HCT116 (cell line): Measurements from ENCODE around the gene DDRGK1. TPM values are rescaled to one million over a fixed set of nuclear protein-coding genes. Genes with fewer than 3 reads are reported as not detected.

Experiments used
- ATAC-seq: fragments of 200-7000 bp; cut with Tn5 transposase; 2 replicates; pipeline ENCODE4 v1.9.1; 2020; ENCODE audit warnings: mild to moderate bottlenecking, moderate library complexity
- BruUV-seq: library from RNA; stranded (reverse); fragments of 400-500 nt; replicated peaks from 2 replicates; lab custom pipeline; 2021; lab: Mats Ljungman, UMichigan
- CTCF ChIA-PET: fragments of 300-600 bp; sonication (Branson Sonifier 250); formaldehyde crosslinking; loops from one replicate; lab custom pipeline; 2021; ENCODE audit warnings: antibody characterized with exemption; lab: Charles Lee
- POLR2A ChIA-PET: fragments of 300-600, 350-600 bp; sonication (Branson Sonifier 250); formaldehyde crosslinking; loops from one replicate; lab custom pipeline; 2021; ENCODE audit warnings: antibody characterized with exemption; lab: Charles Lee
- RAD21 ChIA-PET, 2 experiments: fragments of 300-600 bp; sonication (Branson Sonifier 250); formaldehyde crosslinking; loops; one replicate each; lab custom pipeline; 2023; ENCODE audit warnings: low total read pairs in 2 of 2; ENCODE audit not compliant: uncharacterized antibody in 2 of 2, unreplicated experiment in 2 of 2, low non-redundant PET in 1 of 2; lab: Charles Lee
- DNase-seq: peaks from one replicate; pipeline ENCODE4 v3.0.0-alpha.2; 2010; ENCODE audit warnings: low read depth, low spot score
- H2AFZ ChIP-seq: fragments of 200-600 bp; shearing (Covaris generic), sonication (generic); 2 replicates; pipeline ENCODE4 v1.6.1; 2017; ENCODE audit warnings: low read depth, mixed run types, mixed read lengths, antibody characterized with exemption, low read length; ENCODE audit not compliant: poor library complexity, severe bottlenecking
- H3K27ac ChIP-seq: 2 replicates; pipeline ENCODE4 v1.5.1; 2012; ENCODE audit warnings: low read depth, low read length
- H3K27me3 ChIP-seq: fragments of 200-600 bp; sonication (generic); 2 replicates; pipeline ENCODE4 v1.6.1; 2016; ENCODE audit warnings: mixed run types, low read length, mixed read lengths; ENCODE audit not compliant: insufficient read depth
- H3K36me3 ChIP-seq, 2 experiments: fragments of 200-500 bp in 1 of 2; fragments of 200-600 bp in 1 of 2; sonication (Bioruptor generic) in 1 of 2; sonication (generic) in 1 of 2; 2 replicates each; pipeline versions ENCODE4 v1.5.1 to v1.6.1; 2014 to 2016; ENCODE audit warnings: low read length in 2 of 2, inconsistent platforms in 1 of 2, mixed read lengths in 1 of 2, mixed run types in 1 of 2; ENCODE audit not compliant: insufficient read depth in 2 of 2, control insufficient read depth in 1 of 2
- H3K4me1 ChIP-seq, 2 experiments: fragments of 200-600 bp in 1 of 2; sonication (generic) in 1 of 2; 2 replicates each; pipeline versions ENCODE4 v1.5.1 to v1.6.1; 2012 to 2017; ENCODE audit warnings: low read length in 2 of 2, inconsistent platforms in 1 of 2, mild to moderate bottlenecking in 1 of 2, mixed read lengths in 1 of 2, mixed run types in 1 of 2, moderate library complexity in 1 of 2; ENCODE audit not compliant: insufficient read depth in 2 of 2, control insufficient read depth in 1 of 2
- H3K4me2 ChIP-seq: fragments of 200-600 bp; sonication (generic); 2 replicates; pipeline ENCODE4 v1.6.1; 2017; ENCODE audit warnings: mixed run types, low read length, mixed read lengths
- H3K4me3 ChIP-seq, 2 experiments: fragments of 200-600 bp in 1 of 2; sonication (generic) in 1 of 2; replicated peaks in 1 of 2; 2 replicates each; pipeline ENCODE4 v1.5.1; 2011 to 2016; ENCODE audit warnings: low read length in 2 of 2, control low read depth in 1 of 2, low read depth in 1 of 2, mild to moderate bottlenecking in 1 of 2, mixed read lengths in 1 of 2, mixed run types in 1 of 2
- H3K79me2 ChIP-seq: fragments of 200-600 bp; sonication (generic); 2 replicates; pipeline ENCODE4 v1.6.1; 2017; ENCODE audit warnings: mild to moderate bottlenecking, mixed run types, low read length, moderate library complexity, mixed read lengths; ENCODE audit not compliant: insufficient read depth
- H3K9ac ChIP-seq: fragments of 200-600 bp; sonication (generic); 2 replicates; pipeline ENCODE4 v1.6.1; 2016; ENCODE audit warnings: low read length, mixed read lengths
- H3K9me2 ChIP-seq: fragments of 200-600 bp; sonication (generic), shearing (Covaris generic); 2 replicates; pipeline ENCODE4 v1.6.1; 2017; ENCODE audit warnings: mixed run types, mild to moderate bottlenecking, moderate library complexity; ENCODE audit not compliant: insufficient read depth
- H3K9me3 ChIP-seq, 2 experiments: fragments of 200-500 bp in 1 of 2; fragments of 200-600 bp in 1 of 2; sonication (Bioruptor generic) in 1 of 2; sonication (generic) in 1 of 2; 2 replicates each; pipeline ENCODE4 v1.6.1; 2014 to 2017; ENCODE audit warnings: low read length in 2 of 2, mixed read lengths in 2 of 2, inconsistent platforms in 1 of 2, low read depth in 1 of 2, mild to moderate bottlenecking in 1 of 2, mixed run types in 1 of 2, moderate library complexity in 1 of 2; ENCODE audit not compliant: control insufficient read depth in 1 of 2, insufficient read depth in 1 of 2
- H4K20me1 ChIP-seq: fragments of 200-600 bp; sonication (generic), shearing (Covaris generic); 2 replicates; pipeline ENCODE4 v1.6.1; 2017; ENCODE audit warnings: mixed run types, mild to moderate bottlenecking, moderate library complexity; ENCODE audit not compliant: insufficient read depth
- ELF1 ChIP-seq: IDR thresholded peaks from 2 replicates; pipeline ENCODE4 v1.6.1; 2012; ENCODE audit warnings: low read depth, borderline replicate concordance
- POLR2A ChIP-seq: IDR thresholded peaks from 2 replicates; pipeline ENCODE4 v1.7.0; 2011; ENCODE audit warnings: borderline replicate concordance; ENCODE audit not compliant: insufficient read depth, insufficient read length; ENCODE audit errors: extremely low read depth
- POLR2AphosphoS5 ChIP-seq: IDR thresholded peaks from 2 replicates; pipeline ENCODE4 v1.6.1; 2011; ENCODE audit warnings: mild to moderate bottlenecking, low read depth, low read length, moderate library complexity
- SIN3A ChIP-seq: IDR thresholded peaks from 2 replicates; pipeline ENCODE4 v1.6.1; 2012; ENCODE audit warnings: low read depth
- SP1 ChIP-seq: IDR thresholded peaks from 2 replicates; pipeline ENCODE4 v1.6.1; 2012; ENCODE audit warnings: low read depth
- SRF ChIP-seq: IDR thresholded peaks from 2 replicates; pipeline ENCODE4 v1.6.1; 2012; ENCODE audit warnings: low read depth
- YY1 ChIP-seq: IDR thresholded peaks from 2 replicates; pipeline ENCODE4 v1.6.1; 2011; ENCODE audit warnings: low read length, low read depth, moderate library complexity, mild to moderate bottlenecking; ENCODE audit not compliant: insufficient replicate concordance; ENCODE audit errors: extremely low read depth
- ZFX ChIP-seq: fragments of 450-650 bp; IDR thresholded peaks from 2 replicates; pipeline ENCODE4 v1.6.1; 2017
- intact Hi-C: fragments of 100-400 bp; cut with micrococcal nuclease; formaldehyde crosslinking; loops from 2 replicates; pipeline ENCODE4 v1.10.0; 2022
- total RNA-seq: library from RNA; stranded (reverse); gene quantifications from one replicate; pipeline ENCODE4 v1.2.1, GENCODE V29; 2021; ENCODE audit not compliant: unreplicated experiment
- TF ChIP-seq, protein P1 (sequence below): IDR thresholded peaks from 2 replicates; pipeline ENCODE4 v1.6.1; 2012; ENCODE audit warnings: low read depth
- TF ChIP-seq, protein P2 (sequence below): IDR thresholded peaks from 2 replicates; pipeline ENCODE4 v1.6.1; 2011; ENCODE audit warnings: mild to moderate bottlenecking, low read length, moderate library complexity; ENCODE audit not compliant: insufficient replicate concordance; ENCODE audit errors: extremely low read depth

DDRGK1 gene
- total RNA-seq, 1 experiment from 2014 or later: 45.8 TPM

DNA sequence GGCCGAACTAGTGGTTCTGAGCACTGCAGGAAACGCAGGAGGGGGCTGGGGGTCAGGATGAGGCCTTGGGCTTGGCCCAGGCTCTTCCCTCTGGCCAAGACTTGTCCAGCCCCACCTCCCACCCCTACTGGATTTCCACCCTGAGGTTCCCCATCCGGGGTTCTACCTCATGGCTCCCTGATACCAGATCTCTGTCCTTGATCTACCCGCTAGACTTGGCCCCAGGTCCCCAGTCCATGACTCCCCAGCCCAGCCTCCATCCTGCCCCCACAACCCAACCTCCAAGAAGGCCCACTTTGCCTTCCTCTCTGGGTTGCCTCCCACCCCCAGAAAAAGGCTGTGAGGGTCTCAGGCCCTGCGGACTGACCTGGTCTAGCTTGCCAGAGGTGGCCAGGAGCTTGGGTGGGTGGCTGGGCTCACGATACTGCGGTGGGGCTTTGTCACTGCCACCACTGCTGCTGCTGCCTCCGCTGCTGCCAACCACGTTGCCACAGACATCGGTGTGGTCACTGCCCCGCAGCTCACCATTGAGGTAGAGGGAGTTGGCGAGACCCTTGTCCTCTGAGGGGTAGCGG is 38.1 kb downstream of the DDRGK1 start:
- Histone ChIP-seq H3K27ac (no peak overlapping the region), H4K20me1 (no peaks in the 10 kb centered on the region), H3K79me2 (no peaks in the 10 kb centered on the region), H3K9me2 (no peaks in the 10 kb centered on the region), H3K4me1 (peaks cover 0 to 4% of the 10 kb centered on the region in 2 experiments; a peak in 1 of 4 replicates), H3K4me3 (no peak overlapping the region), H2AFZ (no peak overlapping the region), H3K27me3 (no peaks in the 10 kb centered on the region), H3K36me3 (no peaks in the 10 kb centered on the region), H3K9ac (no peak overlapping the region), H3K4me2 (no peak overlapping the region), H3K9me3 (no peaks in the 10 kb centered on the region)
- CTCF ChIA-PET: no interaction called here
- RAD21 ChIA-PET: no interaction called here
- no TSS peak for BruUV-seq
- DNase-seq (no peak), ATAC-seq (no peak)
- intact Hi-C loops: no loop called here
- POLR2A ChIA-PET: no interaction called here
- TF ChIP-seq SIN3A (no peak), SRF (no peak), POLR2AphosphoS5 (no peak), ZFX (no peak), POLR2A (no peak), SP1 (no peak), ELF1 (no peak), YY1 (no peak)
- TF ChIP-seq, protein P1, sequence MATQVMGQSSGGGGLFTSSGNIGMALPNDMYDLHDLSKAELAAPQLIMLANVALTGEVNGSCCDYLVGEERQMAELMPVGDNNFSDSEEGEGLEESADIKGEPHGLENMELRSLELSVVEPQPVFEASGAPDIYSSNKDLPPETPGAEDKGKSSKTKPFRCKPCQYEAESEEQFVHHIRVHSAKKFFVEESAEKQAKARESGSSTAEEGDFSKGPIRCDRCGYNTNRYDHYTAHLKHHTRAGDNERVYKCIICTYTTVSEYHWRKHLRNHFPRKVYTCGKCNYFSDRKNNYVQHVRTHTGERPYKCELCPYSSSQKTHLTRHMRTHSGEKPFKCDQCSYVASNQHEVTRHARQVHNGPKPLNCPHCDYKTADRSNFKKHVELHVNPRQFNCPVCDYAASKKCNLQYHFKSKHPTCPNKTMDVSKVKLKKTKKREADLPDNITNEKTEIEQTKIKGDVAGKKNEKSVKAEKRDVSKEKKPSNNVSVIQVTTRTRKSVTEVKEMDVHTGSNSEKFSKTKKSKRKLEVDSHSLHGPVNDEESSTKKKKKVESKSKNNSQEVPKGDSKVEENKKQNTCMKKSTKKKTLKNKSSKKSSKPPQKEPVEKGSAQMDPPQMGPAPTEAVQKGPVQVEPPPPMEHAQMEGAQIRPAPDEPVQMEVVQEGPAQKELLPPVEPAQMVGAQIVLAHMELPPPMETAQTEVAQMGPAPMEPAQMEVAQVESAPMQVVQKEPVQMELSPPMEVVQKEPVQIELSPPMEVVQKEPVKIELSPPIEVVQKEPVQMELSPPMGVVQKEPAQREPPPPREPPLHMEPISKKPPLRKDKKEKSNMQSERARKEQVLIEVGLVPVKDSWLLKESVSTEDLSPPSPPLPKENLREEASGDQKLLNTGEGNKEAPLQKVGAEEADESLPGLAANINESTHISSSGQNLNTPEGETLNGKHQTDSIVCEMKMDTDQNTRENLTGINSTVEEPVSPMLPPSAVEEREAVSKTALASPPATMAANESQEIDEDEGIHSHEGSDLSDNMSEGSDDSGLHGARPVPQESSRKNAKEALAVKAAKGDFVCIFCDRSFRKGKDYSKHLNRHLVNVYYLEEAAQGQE: no peak
- TF ChIP-seq, protein P2, sequence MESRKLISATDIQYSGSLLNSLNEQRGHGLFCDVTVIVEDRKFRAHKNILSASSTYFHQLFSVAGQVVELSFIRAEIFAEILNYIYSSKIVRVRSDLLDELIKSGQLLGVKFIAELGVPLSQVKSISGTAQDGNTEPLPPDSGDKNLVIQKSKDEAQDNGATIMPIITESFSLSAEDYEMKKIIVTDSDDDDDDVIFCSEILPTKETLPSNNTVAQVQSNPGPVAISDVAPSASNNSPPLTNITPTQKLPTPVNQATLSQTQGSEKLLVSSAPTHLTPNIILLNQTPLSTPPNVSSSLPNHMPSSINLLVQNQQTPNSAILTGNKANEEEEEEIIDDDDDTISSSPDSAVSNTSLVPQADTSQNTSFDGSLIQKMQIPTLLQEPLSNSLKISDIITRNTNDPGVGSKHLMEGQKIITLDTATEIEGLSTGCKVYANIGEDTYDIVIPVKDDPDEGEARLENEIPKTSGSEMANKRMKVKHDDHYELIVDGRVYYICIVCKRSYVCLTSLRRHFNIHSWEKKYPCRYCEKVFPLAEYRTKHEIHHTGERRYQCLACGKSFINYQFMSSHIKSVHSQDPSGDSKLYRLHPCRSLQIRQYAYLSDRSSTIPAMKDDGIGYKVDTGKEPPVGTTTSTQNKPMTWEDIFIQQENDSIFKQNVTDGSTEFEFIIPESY: no peak
